ENCODE results near the gene PSME3IP1.
"Not testable (repeated sequence)": the region's sequence is repeated elsewhere in the genome, so short reads cannot be mapped to it uniquely, and the experiment has no call there.

The PSME3IP1 gene

DNA sequence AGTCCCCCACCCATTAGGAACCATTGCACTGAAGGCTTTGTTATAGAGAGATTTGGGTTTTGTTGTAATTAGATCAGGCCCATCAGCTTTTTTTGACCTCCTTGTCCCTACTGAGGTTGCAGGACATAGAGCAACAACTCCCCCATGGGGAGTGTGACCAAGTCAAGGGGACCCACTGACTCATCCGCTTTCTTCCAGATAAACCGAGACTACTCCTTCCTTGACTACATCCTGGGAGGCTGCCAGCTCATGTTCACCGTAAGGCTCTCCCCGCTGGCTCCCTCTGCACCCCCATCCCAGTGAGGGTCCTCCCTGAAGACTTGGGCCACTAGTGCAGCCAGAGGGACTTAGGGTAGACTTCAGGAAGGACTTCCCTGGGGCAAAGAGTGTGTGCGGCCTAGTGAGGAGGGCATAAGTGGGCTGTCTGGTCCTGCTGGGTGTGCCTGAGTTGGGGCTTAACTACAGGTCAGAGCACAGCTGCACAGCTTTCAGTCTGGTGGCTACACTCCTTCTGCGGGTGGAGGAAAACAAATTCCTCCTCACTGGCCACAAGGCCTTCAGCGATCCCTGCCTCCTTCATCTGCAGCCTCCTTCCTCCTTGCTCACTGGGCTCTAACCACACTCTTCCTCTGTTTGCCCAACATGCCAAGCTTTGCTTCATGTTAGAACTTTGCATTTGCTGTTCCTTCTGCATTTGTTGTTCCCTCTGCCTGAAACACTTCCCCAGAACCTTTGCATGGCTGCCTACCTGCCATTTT is 62.4 kb downstream of the PSME3IP1 start:
- no peak for DNase-seq

DNA sequence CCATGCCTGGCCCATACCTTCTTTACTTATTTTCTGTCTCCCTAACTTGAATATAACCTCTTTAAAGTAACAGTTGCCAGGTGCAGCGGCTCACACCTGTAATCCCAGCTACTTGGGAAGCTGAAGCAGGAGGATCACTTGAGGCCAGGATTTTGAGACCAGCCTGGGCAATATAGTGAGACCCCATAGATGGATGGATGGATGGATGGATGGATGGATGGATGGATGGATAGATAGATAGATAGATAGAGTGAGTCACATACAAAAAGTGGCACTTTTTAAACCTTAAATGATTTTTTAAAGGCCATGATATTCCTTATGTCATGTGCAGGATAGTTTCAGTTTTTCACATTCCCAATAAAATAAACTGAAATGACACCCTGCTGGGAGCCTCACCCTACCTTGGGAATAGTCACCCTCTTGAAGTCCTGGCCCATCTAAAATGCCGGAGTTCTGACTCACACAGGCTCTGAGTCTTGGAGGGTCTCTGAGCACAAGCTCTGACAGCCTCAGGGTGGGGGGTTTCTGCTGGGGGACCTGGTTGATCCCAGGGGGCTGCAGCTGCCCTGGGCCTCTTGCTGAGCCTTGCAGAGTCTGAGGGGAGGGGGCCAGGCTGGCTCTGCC is 67.3 kb downstream of the PSME3IP1 start:
- DNase-seq = no peak

DNA sequence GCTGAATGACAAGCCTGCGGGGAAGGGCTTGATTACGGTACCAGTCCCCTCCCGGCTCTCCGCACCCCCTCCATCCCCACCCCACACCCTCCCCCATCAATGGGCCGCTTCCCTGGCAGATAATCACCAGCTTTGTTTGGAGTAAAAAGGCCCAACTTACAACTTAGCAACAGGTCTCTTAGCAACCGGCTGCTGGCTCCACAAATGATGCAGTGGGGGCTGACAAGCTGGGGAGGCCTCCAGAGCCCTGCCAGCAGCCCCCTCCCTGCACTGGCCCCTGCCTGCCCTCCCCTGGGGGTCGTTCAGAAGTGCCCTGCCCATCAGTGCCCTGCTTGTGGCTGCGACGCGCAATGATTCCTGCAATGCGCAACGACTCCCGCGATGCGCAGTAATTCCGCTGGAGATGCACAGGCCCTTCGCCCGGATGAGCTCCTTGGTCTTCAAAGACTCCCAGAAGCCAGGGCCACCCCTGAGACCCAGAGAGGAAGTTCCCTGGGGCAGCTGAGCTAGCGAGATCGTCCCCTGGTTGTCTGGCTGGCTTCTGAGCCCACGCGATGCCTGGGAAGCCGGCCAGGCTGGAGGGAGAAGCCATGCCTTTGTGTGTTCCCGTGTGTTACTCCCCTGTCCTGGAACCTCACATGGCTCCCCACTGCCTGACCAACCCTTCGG is 70.2 kb downstream of the PSME3IP1 start:
- DNase-seq = no peak

DNA sequence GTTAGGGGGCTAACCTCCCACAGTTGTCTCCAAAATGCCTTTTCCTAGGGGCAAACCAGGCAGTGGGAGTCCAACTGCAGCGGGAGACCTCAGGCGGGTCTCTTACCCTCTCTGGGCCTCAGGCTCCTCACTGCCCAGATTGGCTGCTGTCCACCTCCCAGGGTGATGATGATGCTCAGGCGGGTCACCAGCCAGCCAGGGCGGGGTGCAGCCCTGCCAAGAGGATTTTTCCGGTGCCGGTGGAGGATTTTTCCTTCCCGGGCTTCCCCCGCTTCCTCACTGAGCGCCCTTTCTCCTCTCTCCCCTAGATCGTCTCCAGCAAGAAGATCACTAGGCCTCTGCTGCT is 70.7 kb downstream of the PSME3IP1 start:
- no peak for DNase-seq

DNA sequence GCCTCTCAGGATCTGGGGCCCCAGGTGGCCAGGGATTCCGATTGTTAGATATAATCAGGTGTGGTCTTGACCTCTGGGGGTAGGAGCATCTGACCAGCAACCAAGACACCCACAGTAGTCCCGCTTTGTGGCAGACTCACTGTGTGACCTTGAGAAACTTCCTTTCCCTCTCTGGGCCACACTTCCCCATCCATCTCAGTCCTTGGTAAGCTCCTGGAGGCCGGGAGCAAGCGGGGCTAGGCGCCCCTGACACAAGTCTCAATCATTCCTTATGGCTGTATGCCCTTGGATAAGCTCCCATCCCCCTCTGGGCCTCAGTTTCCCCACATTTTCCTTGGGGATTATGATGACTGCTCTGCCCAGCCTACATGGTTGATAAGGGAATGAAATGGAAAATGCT is 72.2 kb downstream of the PSME3IP1 start:
- no peak for DNase-seq

DNA sequence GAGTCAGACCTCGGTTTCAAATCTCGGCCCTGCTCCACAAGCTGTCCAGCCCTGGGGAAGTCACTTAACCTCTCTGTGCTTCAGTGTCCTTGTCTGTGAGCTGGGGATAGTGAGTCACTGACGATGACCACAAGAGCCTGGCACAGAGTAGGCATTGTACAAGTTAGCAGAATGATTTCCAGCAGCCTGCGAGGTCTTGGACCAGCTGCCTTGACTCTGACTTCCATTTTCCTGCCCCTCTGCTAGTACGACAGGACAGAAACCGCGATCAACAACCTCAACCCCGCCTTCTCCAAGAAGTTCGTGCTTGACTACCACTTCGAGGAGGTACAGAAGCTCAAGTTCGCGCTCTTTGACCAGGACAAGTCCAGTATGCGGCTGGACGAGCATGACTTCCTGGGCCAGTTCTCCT is 72.8 kb downstream of the PSME3IP1 start:
- DNase-seq = no peak

DNA sequence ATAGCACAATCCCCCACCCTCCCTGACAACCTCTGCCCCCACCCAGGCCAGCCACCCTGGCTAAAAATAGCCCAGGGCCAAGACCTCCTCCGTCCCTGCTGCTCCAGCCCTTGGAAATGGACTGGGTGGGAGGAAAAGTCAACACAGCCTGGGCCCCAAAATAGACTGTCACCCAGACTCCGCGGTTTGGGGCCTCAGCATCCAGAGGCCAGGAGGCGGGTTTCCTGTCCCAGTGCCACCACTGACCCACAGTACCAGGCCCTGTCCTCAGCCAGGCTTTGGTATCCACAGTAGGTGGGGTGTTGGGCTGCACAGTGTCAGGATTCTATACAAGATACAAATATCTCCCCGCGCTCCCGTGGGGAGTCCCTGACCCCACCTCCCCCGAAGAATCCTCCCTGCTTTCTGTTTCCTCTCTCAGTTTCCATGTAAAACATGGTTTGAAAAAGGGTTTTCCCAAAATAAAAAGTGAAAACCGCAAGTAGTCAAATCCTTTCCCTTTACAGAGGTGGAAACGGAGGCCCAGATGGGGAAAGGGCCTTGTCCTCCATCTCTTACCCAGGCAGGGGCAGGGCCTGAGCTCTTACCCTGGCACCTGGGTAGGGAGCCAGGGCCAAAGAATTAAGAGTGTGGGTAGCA is 73.3 kb downstream of the PSME3IP1 start:
- DNase-seq = no peak

DNA sequence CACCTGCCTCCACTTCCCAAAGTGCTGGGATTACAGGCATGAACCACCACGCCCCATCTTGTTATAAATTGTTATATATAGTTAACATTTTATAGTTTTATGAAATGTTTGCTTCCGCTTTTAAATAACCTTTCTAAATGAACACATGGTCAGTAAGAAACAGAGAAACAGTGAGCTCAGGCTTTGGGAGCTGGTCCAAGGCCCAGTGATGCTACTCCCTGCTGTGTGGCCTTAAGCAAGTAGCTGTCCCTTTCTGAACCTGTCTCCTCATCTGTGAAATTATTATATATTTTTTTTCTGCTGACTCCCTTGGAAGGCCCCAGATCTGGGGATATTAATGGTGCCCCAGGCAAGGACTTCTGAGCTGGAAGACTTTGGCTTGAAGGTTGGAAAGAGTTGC is 74.4 kb downstream of the PSME3IP1 start:
- no peak for DNase-seq

DNA sequence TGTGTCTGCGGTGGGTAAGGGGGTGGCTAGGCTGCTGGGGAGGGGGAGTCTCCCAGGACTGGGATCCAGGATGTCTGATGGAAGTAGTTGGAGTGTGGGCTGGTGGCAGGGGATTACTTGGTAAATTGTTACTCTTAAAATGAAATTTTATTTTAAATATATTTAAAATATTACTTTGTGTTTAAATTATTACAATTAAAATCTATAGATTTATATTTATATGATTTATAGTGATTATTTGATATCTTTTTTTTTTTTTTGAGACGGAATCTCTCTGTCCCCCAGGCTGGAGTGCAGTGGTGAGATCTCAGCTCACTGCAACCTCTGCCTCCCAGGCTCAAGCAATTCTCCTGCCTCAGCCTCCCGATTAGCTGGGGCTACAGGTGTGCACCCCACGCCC is 74.9 kb downstream of the PSME3IP1 start:
- no peak for DNase-seq

DNA sequence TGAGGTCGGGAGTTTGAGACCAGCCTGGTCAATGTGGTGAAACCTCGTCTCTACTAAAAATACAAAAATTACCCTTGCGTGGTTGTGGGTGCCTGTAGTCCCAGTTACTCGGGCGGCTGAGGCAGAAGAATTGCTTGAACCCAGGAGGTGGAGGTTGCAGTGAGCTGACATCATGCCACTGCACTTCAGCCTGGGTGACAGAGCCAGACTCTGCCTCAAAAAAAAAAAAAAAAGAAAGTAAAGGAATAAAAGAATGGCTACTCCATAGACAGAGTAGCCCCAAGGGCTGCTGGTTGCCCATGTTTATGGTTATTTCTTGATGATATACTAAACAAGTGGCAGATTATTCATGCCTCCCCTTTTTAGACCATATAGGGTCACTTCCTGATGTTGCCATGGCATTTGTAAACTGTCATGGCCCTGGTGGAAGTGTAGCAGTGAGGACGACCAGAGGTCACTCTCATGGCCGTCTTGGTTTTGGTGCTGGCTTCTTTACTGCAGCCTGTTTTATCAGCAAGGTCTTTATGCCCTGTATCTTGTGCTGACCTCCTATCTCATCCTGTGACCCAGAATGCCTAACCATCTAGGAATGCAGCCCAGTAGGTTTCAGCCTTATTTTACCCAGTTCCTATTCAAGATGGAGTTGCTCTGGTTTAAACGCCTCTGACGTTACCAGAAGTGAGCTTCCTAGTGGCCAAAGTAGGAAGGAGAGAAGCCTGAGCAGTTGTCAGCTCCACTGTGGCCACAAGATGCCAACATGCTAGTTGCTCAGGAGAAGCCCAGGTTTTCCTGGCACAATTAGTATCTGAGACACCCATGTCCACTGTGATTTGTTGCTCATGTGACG is 76.4 kb downstream of the PSME3IP1 start:
- DNase-seq = not testable (repeated sequence)

DNA sequence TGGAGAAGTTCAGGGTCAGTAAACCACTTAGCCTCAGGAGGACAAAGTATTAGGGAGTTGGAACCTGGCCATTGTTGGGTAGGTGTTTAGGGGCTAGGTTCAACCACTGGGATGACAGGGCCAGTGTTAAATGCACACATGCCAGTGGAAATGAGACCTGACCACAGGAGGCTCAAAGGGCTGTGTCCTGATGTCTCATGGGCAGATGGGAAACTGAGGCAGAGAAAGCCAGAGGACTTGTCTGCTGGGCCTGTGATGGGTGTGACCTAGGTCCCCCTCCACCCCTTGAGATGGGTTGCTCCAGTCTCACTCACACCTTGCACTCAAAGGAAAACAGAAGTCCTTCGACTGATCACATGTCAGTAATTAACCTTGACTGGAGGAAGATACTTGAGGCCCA is 77.4 kb downstream of the PSME3IP1 start:
- DNase-seq = no peak

DNA sequence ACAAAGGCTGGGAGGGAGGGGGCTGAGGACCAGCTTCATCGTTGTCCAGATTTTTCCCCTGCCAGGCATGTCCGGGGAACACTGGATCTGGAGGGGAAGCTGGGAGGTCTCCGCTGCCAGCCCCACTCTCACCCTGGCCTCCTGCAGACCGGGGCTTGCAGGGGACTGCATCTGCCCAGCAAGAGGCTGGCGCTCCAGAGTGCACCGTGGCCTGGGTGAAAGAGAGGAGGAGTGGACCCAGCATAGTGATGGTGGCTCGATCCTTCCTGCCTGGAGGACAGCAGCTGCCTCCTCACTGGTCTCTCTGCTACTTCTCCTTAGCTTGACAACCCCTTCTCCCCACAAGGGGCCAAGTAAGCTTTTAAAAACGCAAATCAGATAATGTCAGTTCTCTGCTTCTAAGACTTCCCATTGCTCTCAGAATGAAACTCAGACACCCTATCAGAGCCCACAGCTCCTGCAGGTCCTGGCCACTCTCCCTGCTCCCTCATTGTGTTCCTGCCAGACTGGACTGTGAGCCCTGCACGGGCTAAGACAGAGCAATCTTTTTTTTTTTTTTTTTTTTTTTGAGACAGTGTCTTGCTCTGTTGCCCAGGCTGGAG is 78.4 kb downstream of the PSME3IP1 start:
- no peak for DNase-seq

DNA sequence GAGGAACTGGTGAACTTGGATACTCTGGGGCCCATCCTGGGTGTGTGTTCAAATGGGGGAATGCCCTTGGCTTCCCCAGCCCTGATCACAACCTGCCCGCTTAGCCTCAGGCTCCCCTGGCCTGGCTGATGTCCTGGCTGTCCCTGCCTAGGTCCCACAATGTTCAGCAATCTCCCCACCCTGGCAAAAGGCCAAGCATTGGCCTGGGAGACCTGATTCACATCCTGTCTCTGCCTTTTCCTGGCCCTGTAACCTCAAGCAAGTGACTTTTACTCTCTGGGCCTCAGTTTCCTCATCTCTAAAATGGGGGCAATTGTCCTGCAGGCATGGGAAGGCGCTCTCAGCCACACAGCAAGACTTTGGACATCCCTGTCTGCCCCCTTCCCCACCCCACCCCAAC is 79.1 kb downstream of the PSME3IP1 start:
- no peak for DNase-seq

DNA sequence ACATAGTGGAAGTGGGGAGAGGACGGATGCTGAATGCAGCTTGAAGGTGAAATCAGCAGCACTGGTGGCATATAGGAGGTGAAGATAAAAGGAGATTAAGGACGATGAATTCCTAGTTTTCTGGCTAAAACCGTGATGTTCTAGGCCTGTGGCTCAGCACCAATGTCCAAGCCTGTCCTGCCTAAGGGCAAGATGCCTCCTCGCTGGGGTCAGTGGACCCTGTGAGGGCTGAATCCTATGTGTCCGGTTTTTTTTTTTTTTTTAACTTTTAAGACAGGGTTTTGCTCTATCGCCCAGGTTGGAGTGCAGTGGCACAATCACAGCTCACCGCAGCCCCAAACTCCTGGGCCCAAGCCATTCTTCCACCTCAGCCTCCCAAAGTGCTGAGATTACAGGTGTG is 80.7 kb downstream of the PSME3IP1 start:
- DNase-seq = no peak

DNA sequence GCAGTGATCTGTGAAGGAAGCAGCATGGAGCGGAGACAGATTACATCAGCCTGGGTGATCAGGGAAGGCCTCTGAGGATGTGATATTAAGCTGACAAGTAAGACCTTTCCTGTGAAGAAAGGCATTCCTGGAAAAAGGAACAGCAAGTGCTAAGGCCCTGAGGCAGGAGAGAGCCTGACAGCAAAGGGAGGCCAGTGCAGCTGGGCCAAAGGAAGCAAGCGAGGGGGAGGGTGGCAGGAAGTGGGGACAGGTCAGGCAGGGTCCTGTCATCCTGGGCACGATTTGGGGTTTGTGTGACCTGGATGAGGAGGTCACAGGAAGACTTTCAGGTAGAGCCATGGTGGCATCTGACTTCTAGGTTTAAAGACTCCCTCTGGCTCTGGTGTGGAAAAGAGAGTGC is 81.1 kb downstream of the PSME3IP1 start:
- no peak for DNase-seq

DNA sequence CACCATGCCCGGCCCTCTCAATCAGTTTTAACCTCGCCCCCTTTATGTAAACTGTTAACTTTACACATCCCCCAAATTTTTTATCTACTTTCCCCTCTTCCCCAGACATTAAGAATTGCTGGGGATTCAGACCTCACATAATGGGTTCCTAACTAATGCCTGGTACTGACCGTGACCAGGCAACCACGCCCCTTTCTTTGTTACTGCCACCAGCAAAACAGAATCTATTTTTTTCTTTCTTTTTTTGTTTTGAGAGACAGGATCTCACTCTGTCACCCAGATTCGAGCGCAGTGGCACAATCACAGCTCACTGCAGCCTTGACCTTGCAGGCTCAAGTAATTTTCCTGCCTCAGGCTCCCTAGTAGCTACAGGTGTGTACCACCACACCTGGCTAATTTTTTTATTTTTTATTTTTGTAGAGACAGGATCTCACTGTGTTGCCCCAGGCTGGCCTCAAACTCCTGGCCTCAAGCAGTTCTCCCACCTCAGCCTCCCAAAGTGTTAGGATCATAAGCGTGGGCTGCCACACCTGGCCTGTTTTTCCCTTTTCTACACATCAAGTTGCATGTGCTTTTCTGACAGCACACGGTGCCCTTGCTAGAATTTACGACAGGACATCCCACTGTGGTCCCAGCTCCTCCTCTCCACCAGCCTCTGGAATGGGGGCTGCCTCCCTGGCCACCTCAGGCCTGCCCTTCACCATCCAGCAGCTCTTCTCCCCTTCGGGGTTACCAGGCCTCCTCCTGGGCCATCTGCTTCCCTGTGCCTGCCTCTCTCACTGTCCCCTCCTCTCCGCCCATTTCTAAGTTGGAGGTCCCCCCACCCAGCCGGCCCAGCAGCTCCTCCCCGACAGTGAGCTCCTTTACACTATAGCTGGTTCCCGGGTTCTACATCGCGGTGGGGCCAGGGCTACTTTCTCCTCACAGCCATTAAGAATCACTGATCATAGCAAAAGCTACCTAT is 82.7 kb downstream of the PSME3IP1 start:
- no peak for DNase-seq
